Activated naive CD4-positive, alpha-beta T cell treated with anti-CD3 and anti-CD28 coated beads, Interleukin-2, amount 50 U/mL, for 24 hours (primary cell): ENCODE measurements around the gene ORAI1.
A peak's percentile ranks its signal among the peaks of the same experiment; 100 is the strongest.
"Not testable (repeated sequence)": the region's sequence is repeated elsewhere in the genome, so short reads cannot be mapped to it uniquely, and the experiment has no call there.

Source experiments
- H3K27ac Mint-ChIP-seq: one replicate; pipeline ENCODE4 v1.8.0; 2021; ENCODE audit warnings: mild to moderate bottlenecking, mixed read lengths
- H3K27me3 Mint-ChIP-seq: one replicate; pipeline ENCODE4 v1.8.0; 2021; ENCODE audit warnings: mixed read lengths
- H3K36me3 Mint-ChIP-seq: one replicate; pipeline ENCODE4 v1.8.0; 2021; ENCODE audit warnings: mixed read lengths
- H3K4me1 Mint-ChIP-seq: one replicate; pipeline ENCODE4 v1.8.0; 2021; ENCODE audit warnings: mixed read lengths
- H3K4me3 Mint-ChIP-seq: one replicate; pipeline ENCODE4 v1.8.0; 2021; ENCODE audit warnings: mild to moderate bottlenecking, mixed read lengths
- H3K9me3 Mint-ChIP-seq: one replicate; pipeline ENCODE4 v1.8.0; 2021; ENCODE audit warnings: mixed read lengths

The ORAI1 gene

DNA sequence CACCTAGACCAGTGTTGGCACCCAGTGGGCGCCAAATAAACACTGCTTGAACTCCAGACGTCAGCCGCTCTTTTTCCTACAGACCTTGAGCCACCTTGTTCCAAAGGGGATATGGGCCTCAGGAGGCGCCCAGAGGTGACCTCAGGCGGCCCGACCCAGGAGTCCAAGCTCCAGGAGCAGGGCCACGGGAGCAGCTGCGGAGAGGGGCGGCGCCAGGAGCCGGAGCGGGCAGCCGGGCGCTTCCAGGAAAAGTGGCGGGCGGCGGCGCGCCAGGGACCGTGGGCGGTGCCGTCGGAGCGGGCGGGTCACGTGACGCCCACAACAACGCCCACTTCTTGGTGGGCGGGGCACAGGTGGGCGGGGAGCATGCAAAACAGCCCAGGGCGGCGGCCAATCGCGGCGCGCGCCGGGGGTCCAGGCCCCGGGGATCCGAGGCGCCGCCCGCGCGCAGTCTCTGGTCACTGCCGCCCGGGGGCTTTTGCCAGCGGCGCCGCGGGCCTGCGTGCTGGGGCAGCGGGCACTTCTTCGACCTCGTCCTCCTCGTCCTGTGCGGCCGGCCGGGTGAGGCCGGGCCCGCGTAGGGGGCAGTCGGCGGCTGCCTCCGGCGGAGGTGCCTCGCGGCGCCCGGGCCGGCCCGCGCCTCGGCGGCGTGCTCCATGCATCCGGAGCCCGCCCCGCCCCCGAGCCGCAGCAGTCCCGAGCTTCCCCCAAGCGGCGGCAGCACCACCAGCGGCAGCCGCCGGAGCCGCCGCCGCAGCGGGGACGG, at the start of gene ORAI1:
TSS of gene ORAI1 (plus strand) at position 444 of the 766 bp plus-strand sequence.
- Mint-ChIP-seq H3K27me3 (no peaks in the 10 kb centered on the region), H3K9me3 (no peaks in the 10 kb centered on the region)

DNA sequence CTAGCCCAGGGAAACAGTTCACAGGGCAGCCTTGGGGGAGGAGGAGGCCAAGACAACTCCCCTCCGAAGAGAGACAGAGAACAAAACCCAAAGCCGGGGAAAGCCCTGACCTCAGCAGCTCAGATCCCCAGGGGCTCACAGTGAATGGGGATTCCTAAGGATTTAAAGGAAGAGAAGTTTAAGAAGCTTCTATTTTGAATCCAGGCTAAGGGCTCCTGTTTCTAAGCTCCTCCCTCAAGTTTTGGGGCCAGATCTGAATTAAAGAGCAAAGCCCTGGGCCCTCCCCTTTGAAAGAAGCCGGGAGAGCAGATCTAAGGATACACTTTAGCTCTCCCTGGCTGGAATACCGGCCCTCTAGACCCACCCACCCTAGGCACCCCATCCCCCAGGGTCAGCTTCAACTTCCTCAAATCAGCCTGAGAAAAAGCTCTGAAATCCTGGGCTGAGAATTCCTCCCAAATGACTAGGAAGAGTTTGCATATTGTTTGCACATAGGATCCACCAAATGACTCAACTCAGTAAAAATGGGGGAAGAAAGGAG, 49.4 kb upstream of the ORAI1 start:
- peak overlapping the region; percentile 35 for H3K27ac Mint-ChIP-seq
- H3K4me1 Mint-ChIP-seq, result peaks cover 26% of the 10 kb centered on the region
- H3K36me3 Mint-ChIP-seq, result peaks cover 5% of the 10 kb centered on the region
- no peaks in the 10 kb centered on the region for H3K9me3 Mint-ChIP-seq
- peak overlapping the region; percentile 55 for H3K4me3 Mint-ChIP-seq
- H3K27me3 Mint-ChIP-seq, result no peaks in the 10 kb centered on the region

More for the DNA sequence above, at the start of gene ORAI1:
- peak within 1 kb of the TSS; percentile 96 for H3K27ac Mint-ChIP-seq
- H3K36me3 Mint-ChIP-seq, result peaks cover 8% of the 10 kb centered on the region
- H3K4me1 Mint-ChIP-seq, result peaks cover 49% of the 10 kb centered on the region
- H3K4me3 Mint-ChIP-seq, result peak within 1 kb of the TSS; percentile 96

DNA sequence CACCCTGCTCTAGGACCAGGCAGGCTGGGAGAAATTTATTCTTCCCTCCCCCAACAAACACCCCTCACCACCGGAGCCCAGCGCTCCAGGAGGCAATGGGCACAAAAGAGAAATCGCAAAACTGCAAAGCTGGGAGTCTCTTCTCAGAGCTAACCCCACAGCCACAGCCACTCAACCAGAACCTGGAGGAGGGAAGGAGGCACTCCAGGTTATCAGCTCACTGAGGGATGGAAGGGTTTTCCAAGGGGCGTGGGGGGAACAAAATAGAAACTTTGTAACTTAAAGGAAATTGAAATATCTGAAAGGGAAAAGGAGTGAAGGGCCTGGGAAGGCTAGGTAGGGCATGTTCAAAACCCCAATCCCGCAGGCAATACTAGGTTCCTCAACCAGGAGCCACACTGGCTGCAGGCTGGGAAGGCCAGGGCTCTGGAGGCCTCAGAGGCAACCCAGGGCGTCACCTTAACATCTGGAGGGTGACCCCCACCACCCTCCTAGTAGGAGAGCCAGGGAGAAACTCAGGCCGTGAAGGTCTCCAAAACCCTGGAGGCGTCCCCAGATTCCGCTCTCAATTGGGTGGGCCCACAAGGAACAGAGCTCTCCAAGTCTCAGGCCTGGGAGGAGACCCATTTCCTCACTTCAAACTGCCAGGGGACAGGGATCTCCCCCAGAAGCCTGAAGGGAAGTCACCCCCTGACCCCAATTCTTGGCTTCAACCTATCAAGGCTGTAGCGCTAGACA, 48.7 kb upstream of the ORAI1 start:
- Mint-ChIP-seq H3K9me3 (no peaks in the 10 kb centered on the region), H3K4me1 (peaks cover 32% of the 10 kb centered on the region), H3K27ac (peak overlapping the region; percentile 30), H3K27me3 (no peaks in the 10 kb centered on the region), H3K36me3 (peaks cover 5% of the 10 kb centered on the region), H3K4me3 (peak overlapping the region; percentile 55)

DNA sequence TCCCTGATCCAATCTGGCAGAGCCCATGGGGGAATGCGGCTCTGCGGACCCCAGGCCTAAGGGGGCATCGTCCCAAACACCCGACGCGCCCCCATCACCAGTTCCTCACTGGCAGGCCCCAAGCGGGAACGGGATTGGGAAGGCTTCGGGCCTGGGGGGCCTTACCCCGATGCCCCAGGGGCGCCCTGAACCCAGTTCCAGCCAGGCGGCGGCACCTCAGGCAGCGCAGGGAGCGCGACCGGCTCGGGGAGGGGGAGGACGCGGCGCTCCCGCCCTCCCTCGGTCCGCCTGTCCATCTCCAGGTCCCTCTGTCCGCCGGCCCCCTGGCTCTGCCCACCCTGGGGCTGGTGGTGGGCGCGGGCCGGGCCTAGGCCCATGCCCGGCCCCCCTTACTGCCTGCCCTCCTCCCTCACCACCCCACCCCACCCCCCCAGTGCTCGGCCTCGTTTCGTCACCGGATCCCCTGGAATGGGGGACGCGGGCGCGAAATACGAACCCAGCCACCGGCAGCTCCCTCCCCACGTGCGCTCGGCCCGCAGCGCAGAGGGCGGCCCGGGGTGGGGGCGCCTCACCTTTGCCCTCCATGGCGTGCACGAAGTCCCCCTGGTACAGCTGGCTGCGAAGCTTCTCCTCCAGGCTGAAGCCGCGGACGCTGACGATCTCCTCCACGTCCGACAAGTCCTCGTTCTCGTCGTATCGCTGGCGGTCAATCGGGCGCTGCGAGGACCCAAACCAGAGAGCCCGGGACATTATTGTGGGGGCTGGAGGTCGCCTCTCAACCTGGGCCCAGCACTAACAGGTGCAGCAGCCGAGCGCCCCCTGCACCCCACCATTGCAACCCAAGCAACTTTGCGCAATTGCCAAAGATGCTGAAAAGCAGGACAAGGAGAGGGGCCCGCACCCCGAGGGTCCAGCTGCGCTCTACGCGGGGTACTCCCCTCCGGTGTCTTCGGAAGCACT, 47.8 kb upstream of the ORAI1 start:
- Mint-ChIP-seq H3K27ac (no peak overlapping the region), H3K4me1 (peaks cover 38% of the 10 kb centered on the region)

DNA sequence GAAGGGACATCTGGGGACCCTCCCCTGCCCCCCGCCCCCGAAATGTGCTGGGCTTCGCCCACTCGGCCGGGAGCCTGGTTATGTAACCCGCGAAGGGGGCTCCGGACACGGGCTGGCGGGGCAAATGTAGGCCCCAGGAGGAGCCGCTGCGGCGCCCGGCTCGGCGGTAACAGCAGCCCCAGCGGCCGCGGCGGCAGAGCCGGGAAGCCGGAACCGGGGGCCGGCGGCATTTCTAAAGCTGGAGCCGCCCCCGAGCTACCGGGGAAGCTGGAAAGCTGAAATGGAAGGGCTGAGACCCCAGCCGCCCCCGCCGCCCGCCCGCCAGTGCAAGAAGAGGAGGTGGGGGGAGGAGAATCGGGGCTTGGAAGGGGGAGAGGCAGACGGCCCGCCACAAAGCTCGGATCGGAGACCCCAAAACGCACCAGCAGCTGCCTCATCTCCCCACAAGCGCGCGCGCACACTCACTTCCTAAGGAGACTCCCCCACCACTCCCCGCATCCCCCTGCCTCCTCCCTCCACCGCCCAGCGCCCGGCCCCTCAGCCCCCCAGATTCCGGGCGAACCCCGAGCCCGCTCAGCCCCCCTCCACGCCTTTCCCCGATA, 47.0 kb upstream of the ORAI1 start:
- no peak overlapping the region for H3K27ac Mint-ChIP-seq
- H3K36me3 Mint-ChIP-seq, result peaks cover 2% of the 10 kb centered on the region
- no peaks in the 10 kb centered on the region for H3K27me3 Mint-ChIP-seq
- peak overlapping the region; percentile 97 for H3K4me3 Mint-ChIP-seq
- no peaks in the 10 kb centered on the region for H3K9me3 Mint-ChIP-seq
- peaks cover 38% of the 10 kb centered on the region for H3K4me1 Mint-ChIP-seq

More for the DNA sequence above, 47.8 kb upstream of the ORAI1 start:
- peak overlapping the region; percentile 66 for H3K4me3 Mint-ChIP-seq
- no peaks in the 10 kb centered on the region for H3K27me3 Mint-ChIP-seq
- peaks cover 5% of the 10 kb centered on the region for H3K36me3 Mint-ChIP-seq
- H3K9me3 Mint-ChIP-seq, result no peaks in the 10 kb centered on the region

DNA sequence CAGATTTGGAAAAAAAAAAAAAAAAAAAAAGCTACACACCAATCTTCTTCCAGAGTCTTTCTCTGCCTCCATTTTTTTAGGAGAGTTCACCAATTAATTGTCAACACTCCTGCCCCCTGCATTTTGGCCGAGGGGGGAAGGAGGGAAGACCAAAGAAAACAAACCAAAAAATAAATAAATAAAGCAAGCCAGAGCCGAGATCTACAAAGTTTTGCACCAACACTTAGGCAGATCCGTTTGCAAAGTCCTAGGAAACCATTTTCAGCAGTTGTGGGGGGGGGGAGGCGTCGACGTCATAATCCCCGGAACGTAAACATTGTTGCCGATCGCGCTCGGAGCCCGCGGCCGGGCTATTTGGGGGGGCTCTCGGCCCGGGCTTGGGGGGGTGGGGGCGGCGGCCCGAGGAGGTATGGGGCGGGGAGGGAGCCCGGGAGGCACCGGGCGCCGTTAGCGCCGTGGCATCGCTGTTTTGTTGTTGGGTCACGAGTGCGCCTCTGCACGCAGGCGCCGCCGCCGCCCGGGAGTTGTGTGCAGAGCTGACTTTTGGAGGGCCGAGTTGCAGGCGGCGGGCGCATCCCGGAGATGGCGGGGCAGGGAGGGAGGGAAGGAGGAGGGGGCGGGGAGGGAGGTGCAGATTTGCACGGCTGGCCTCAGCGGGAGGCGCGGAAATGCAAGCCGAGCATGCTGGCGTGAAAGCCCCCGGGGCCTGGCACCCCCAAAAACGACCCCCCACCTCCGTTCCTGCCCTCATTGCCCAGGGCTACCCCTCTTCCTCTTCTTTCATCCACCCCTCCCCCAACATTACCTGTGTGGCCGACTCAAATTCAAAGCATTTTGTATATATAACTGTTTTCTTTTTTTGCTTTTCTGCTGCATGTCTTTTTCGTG, 46.1 kb upstream of the ORAI1 start:
- H3K4me1 Mint-ChIP-seq, result peaks cover 38% of the 10 kb centered on the region
- peak overlapping the region; percentile 97 for H3K27ac Mint-ChIP-seq
- H3K4me3 Mint-ChIP-seq, result peak overlapping the region; percentile 97
- no peaks in the 10 kb centered on the region for H3K9me3 Mint-ChIP-seq
- no peaks in the 10 kb centered on the region for H3K27me3 Mint-ChIP-seq
- H3K36me3 Mint-ChIP-seq, result no peaks in the 10 kb centered on the region

DNA sequence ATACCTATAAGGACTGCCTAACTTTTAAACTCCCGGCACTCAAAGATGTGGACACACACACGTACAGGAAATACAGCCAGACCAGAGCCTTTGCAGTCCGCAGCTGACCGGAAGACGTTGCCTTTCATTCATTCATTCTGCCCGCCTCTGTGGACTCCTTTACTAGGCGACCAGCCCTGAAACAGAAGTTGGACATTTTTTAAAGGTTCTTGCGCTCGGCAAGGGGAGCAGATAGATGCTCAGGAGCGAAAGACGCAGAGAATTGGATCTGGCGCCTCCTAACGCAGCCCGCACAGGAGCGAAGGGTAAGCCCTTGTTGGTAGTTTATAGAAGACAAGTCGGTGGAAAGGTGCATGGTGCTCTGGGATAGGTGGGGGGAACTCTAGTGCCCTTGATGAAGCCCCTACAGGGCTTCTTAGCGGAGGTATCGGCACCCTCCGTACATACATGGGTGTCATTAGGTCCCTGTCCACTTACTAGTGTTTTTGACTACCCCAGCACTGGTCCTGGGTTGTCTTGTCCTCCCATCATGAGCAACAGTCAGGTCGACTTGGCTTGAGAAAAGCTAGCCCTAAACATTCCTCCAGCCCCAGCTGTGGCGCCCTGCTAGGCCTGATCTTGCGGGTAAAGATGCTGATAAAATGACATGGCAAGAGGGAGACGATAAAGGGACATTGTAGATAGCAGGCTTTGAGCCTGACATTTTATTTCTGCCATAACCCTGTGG, 45.2 kb upstream of the ORAI1 start, which contains the start of gene KDM2B:
TSS of gene KDM2B (minus strand) at position 65 of the 727 bp plus-strand sequence. CDS start 112 bp downstream, outside the sequence.
- Mint-ChIP-seq H3K4me1 (peaks cover 42% of the 10 kb centered on the region), H3K4me3 (peak within 1 kb of the TSS; percentile 97), H3K36me3 (no peaks in the 10 kb centered on the region), H3K27me3 (no peaks in the 10 kb centered on the region), H3K9me3 (no peaks in the 10 kb centered on the region), H3K27ac (peak within 1 kb of the TSS; percentile 97)

DNA sequence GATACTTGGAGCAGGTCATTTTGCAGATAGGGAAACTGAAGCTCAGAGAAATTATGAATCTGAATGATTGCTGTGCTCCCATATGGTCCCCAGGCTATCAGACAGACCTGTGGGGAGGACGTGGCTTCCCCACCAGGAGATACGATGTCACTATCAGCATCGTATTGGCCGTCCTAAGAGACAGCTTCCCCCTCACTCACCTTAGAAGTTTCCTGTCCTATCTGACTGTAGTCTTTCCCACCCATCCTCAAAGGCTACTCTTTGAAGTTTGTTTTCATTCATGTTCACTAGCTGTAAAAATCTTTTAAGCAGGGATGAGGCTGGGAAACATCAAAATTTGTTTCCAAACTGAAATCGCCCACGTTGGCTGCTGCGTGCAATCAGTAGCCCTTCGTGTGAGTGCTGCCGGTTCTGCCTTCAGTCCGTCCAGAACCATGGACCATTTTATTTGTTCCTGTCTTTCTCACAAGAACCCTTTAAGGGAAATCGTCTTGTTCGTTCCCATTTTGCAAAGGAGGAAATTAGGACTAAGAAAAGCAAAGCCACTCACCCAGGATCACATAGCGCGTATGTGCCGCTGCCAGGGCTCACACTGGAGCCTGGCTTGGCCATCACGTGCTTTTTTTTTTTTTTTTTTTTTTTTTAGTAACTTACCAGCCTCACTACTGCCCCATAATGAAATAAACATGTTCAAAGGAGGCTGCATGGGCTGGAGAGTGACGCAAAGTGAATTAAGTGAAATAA, 44.5 kb upstream of the ORAI1 start:
- Mint-ChIP-seq H3K4me3 (peak overlapping the region; percentile 97), H3K27me3 (no peaks in the 10 kb centered on the region), H3K36me3 (no peaks in the 10 kb centered on the region), H3K9me3 (no peaks in the 10 kb centered on the region), H3K27ac (peak overlapping the region; percentile 4), H3K4me1 (peaks cover 42% of the 10 kb centered on the region)

DNA sequence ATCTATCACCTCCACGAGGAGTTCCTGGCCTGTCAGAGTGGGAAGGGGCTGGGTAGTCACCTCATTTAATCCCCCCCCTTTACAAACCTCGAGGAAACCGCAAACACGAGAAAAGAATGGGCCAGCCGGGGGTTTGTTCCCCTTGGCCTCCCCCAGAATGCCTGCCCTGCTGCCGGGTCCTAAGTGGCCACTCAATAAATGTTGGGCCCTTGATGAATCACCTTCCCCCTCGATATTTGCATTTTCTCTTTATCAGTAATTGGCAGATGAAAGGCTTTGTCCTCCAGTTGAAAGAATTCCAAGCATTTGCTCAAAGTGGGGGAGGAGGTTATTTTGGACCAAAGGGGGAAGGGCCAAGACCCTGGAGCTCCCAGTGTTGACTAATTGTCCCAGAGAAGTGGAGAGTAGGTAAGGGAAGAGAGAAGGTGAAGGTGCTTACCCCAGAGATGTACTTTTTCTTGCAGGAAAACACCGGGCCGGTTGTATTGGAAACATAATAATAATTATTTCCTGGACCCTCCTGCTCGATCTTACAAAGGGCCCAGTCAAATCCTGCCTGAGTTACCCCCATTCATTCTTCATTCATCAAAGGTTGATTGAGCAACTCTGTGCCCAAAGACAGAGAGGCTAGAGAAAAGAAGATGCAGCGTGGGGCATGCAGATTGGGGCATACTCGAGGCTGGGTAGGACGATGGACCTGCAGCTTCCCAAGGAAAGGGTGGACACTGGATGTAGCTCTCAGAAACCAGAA, 43.6 kb upstream of the ORAI1 start:
- Mint-ChIP-seq H3K4me3 (peak overlapping the region; percentile 19), H3K36me3 (peaks cover 2% of the 10 kb centered on the region), H3K9me3 (no peaks in the 10 kb centered on the region), H3K4me1 (peaks cover 37% of the 10 kb centered on the region), H3K27ac (no peak overlapping the region), H3K27me3 (no peaks in the 10 kb centered on the region)

DNA sequence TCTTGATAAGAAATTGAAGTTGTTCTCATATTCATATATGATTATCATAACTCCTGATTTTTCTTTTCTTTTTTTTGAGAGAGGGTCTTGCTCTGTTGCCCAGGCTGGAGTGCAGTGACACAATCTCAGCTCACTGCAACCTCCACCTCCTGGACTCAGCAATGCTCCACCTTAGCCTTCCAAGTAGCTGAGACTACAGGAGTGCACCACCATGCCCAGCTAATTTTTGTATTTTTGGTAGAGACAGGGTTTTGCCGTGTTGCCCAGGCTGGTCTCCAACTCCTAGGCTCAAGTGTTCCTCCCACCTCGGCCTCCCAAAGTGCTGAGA, 43.0 kb upstream of the ORAI1 start:
- not testable (repeated sequence) for H3K4me3 Mint-ChIP-seq, H3K9me3 Mint-ChIP-seq, H3K36me3 Mint-ChIP-seq, H3K27me3 Mint-ChIP-seq, H3K27ac Mint-ChIP-seq
- H3K4me1 Mint-ChIP-seq, result peaks cover 37% of the 10 kb centered on the region

DNA sequence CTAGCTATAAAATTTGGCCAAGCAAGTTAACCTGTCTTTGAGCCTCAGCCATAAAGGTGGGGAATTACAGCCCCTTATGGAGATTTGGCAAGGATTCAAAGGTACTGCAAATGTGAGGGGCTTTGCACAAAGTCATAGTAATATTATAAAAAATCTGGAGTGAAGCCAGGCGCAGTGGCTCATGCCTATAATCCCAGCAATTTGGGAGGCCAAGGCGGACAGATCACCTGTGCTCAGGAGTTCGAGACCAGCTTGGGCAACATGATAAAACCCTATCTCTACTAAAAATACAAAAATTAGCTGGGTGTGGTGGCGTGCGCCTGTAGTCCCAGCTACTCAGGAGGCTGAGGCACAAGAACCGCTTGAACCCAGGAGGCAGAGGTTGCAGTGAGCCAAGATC, 41.4 kb upstream of the ORAI1 start:
- H3K36me3 Mint-ChIP-seq, H3K27ac Mint-ChIP-seq, H3K9me3 Mint-ChIP-seq, H3K27me3 Mint-ChIP-seq, H3K4me3 Mint-ChIP-seq: not testable (repeated sequence)
- peaks cover 37% of the 10 kb centered on the region for H3K4me1 Mint-ChIP-seq

DNA sequence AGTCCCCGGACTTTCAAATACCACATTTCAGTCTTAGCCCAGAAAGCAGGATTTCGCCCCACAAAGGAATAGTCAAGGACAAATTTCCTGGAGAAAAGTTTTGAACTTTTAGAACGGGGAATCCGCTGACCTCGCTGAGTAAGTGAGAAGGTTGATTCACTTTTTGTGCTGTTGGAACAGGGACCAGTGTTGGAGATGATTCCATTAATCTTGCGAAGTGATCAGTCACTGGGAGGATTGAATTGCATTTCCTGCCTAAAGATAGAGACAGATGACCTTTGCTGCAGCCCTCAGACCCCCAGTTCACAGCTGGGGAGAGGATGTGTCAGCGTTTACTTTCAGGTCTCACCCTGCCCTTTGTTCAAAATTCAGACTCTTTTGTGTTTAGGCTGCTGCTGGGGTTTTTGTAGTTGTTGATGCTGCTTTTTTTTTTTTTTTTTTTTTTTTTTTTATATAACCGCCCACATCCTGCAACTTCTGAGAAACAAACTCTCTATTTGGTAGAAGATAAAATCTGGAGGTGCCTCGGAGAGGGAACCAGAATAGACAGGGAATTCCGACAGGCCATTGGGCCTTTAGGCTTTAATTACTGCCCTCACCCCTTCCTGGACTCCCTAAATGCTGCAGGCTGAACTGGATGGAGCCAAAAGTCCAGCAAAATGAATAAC, 35.7 kb upstream of the ORAI1 start:
- no peaks in the 10 kb centered on the region for H3K9me3 Mint-ChIP-seq
- no peaks in the 10 kb centered on the region for H3K27me3 Mint-ChIP-seq
- peak overlapping the region; percentile 77 for H3K27ac Mint-ChIP-seq
- H3K4me3 Mint-ChIP-seq, result peak overlapping the region; percentile 86
- peaks cover 39% of the 10 kb centered on the region for H3K4me1 Mint-ChIP-seq
- H3K36me3 Mint-ChIP-seq, result peaks cover 2% of the 10 kb centered on the region
